ENCODE measurements around the gene EBLN2.

The EBLN2 gene

GRCh38 chr3:73061416-73061815, at the start of gene EBLN2:
Gene EBLN2 (plus strand): TSS chr3:73061659. CDS start chr3:73062082, 423 bp downstream.
- DNase-seq = no peak

GRCh38 chr3:73018298-73018697, 43.2 kb upstream of the EBLN2 start:
- DNase-seq = no peak

- no peak for DNase-seq
Measured at GRCh38 chr3:73018790-73019441, 42.5 kb upstream of the EBLN2 start.

- no peak for DNase-seq
Measured at GRCh38 chr3:73021301-73021835, 40.1 kb upstream of the EBLN2 start.

GRCh38 chr3:73024836-73025235, 36.6 kb upstream of the EBLN2 start:
- no peak for DNase-seq

- DNase-seq = no peak
Measured at GRCh38 chr3:73026111-73026759, 35.2 kb upstream of the EBLN2 start.

GRCh38 chr3:73026760-73027113, 34.7 kb upstream of the EBLN2 start:
- DNase-seq = no peak

GRCh38 chr3:73028803-73029202, 32.7 kb upstream of the EBLN2 start:
- DNase-seq = no peak

GRCh38 chr3:73029321-73029796, 32.1 kb upstream of the EBLN2 start:
- peak in 1 of 2 donors; percentile 28 for DNase-seq

- no peak for DNase-seq
Measured at GRCh38 chr3:73030073-73030597, 31.3 kb upstream of the EBLN2 start.

GRCh38 chr3:73031573-73032103, 29.8 kb upstream of the EBLN2 start:
- no peak for DNase-seq

- no peak for DNase-seq
Measured at GRCh38 chr3:73036694-73037591, 24.5 kb upstream of the EBLN2 start.

- no peak for DNase-seq
Measured at GRCh38 chr3:73041537-73041936, 19.9 kb upstream of the EBLN2 start.

- no peak for DNase-seq
Measured at GRCh38 chr3:73043414-73043813, 18.0 kb upstream of the EBLN2 start.

- DNase-seq = no peak
Measured at GRCh38 chr3:73045391-73045790, 16.1 kb upstream of the EBLN2 start.

GRCh38 chr3:73046195-73046594, 15.3 kb upstream of the EBLN2 start:
- no peak for DNase-seq

- no peak for DNase-seq
Measured at GRCh38 chr3:73049319-73049718, 12.1 kb upstream of the EBLN2 start.

- DNase-seq = no peak
Measured at GRCh38 chr3:73052857-73053256, 8.6 kb upstream of the EBLN2 start.

- DNase-seq = no peak
Measured at GRCh38 chr3:73055583-73055982, 5.9 kb upstream of the EBLN2 start.

GRCh38 chr3:73056014-73056844, 5.2 kb upstream of the EBLN2 start:
- DNase-seq = peak in 1 of 2 donors; percentile 48

- DNase-seq = no peak
Measured at GRCh38 chr3:73056845-73057150, 4.7 kb upstream of the EBLN2 start.

- no peak for DNase-seq
Measured at GRCh38 chr3:73060302-73060723, 1.1 kb upstream of the EBLN2 start.
